BLaER1 treated with 17β-estradiol and CSF1 and Interleukin-3, amounts not matched to agents 10 nM and 100 nM (cell line): ENCODE measurements around the gene HSPG2.

ENCODE experiments used
- H3K27ac ChIP-seq, 11 experiments: shearing (Covaris generic); formaldehyde crosslinking; 2 replicates each; pipeline ENCODE4 v1.8.1; 2022
- H3K27me3 ChIP-seq, 11 experiments: shearing (Covaris generic); formaldehyde crosslinking; 2 replicates each; pipeline ENCODE4 v1.8.1; 2022
- H3K36me3 ChIP-seq, 11 experiments: shearing (Covaris generic); formaldehyde crosslinking; 2 replicates each; pipeline ENCODE4 v1.8.1; 2022
- H3K4me1 ChIP-seq, 10 experiments: shearing (Covaris generic); formaldehyde crosslinking; 2 replicates each; pipeline ENCODE4 v1.8.1; 2022
- H3K4me2 ChIP-seq, 11 experiments: shearing (Covaris generic); formaldehyde crosslinking; 2 replicates each; pipeline ENCODE4 v1.8.1; 2022
- H3K4me3 ChIP-seq, 10 experiments: shearing (Covaris generic); formaldehyde crosslinking; 2 replicates each; pipeline ENCODE4 v1.8.1; 2022
- H3K9ac ChIP-seq, 11 experiments: shearing (Covaris generic); formaldehyde crosslinking; 2 replicates each; pipeline ENCODE4 v1.8.1; 2022
- H3K9me3 ChIP-seq, 11 experiments: shearing (Covaris generic); formaldehyde crosslinking; replicated peaks in 1 of 11; 2 replicates each; pipeline ENCODE4 v1.8.1; 2022
- H4K20me1 ChIP-seq, 11 experiments: shearing (Covaris generic); formaldehyde crosslinking; 2 replicates each; pipeline ENCODE4 v1.8.1; 2022
- Cebpa-rat ChIP-seq, 11 experiments: shearing (Covaris generic); IDR thresholded peaks; 2 replicates each; pipeline ENCODE4 v1.8.1; 2022

Gene HSPG2

DNA sequence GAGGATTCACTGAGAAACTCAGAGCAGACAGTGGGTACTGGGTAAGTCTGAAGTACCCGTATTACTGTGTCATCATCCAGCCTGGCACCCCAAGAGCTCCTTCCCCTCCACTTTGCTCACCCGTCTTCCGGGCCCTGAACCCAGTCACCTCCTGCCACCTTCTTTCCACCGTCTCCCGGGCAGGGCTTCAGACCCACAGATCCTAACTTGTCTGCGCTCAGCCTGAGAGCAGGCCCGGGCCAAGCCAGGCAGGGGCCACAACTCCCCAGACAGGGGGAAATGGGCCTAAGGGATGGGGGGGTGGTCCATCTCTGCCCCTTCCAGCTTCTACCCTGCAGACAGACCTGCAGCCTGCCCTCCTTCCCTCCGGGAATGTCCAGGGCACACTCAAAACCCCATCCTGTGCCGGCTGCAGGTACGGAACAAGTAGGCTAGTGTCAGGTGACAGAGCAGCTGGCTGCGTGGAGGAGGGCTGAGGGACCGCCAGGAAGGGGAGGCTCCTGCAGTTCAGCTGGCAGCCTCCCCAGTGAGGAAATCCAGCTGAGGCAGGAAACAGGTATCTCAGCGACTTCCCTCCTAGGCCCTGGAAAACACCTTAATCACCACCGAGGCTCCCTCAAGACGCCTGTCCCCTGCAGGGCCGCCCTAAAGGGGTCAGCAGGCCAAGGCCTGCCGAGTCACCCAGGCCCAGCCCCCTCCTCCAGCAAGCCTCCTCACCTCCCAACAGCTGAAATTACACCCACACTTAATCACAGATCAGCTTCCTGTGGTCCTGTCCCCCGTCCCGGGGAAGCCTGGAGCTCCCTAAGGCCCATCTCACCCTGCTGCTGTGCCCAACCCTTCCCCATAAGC lies 3.5 kb downstream of the HSPG2 start:
- H3K4me1 ChIP-seq = peaks cover 57 to 83% (median 71%) of the 10 kb centered on the region in 10 experiments
- H3K36me3 ChIP-seq = peaks cover 0 to 13% (median 0%) of the 10 kb centered on the region in 11 experiments; a peak in 5 of 22 replicates
- H3K9me3 ChIP-seq = no peaks in the 10 kb centered on the region
- H3K27me3 ChIP-seq = no peaks in the 10 kb centered on the region
- no peak for TF ChIP-seq Cebpa-rat (IDR thresholded peaks at IDR 0.05)
- peak overlapping the region in 9 of 11 experiments; percentile 2 to 69 (median 52); a peak in 18 of 22 replicates for H3K9ac ChIP-seq
- peak overlapping the region in 3 of 10 experiments; percentile 4 to 26 (median 17); a peak in 6 of 20 replicates for H3K4me3 ChIP-seq
- H3K4me2 ChIP-seq = peak overlapping the region; percentile 52 to 88 (median 83)
- H3K27ac ChIP-seq = peak overlapping the region in 9 of 11 experiments; percentile 0 to 69 (median 47); a peak in 15 of 22 replicates
- peaks cover 0 to 54% (median 11%) of the 10 kb centered on the region in 11 experiments; a peak in 9 of 22 replicates for H4K20me1 ChIP-seq

DNA sequence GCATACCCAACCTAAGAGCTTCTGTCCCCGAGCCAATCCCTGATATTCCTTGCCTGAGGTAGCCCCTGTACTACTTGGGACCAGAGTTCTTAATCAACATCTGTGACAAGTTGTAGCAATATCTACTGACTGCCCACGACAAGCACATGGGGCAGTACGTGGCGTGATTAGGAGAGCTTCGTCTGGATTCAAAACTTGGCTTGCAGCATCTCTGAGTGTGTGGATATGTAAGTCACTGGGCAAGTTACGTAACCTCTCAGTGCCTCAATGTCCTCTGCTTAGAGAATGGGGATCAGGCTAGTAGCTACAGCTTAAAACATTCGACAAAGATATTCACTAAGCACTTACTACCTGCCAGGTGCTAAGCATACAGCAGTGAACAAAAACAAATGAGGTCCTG lies 5.0 kb downstream of the HSPG2 start:
- peak overlapping the region in 9 of 11 experiments; percentile 21 to 64 (median 48); a peak in 16 of 22 replicates for H3K27ac ChIP-seq
- peak overlapping the region in 9 of 11 experiments; percentile 25 to 67 (median 39); a peak in 11 of 22 replicates for H3K9ac ChIP-seq

DNA sequence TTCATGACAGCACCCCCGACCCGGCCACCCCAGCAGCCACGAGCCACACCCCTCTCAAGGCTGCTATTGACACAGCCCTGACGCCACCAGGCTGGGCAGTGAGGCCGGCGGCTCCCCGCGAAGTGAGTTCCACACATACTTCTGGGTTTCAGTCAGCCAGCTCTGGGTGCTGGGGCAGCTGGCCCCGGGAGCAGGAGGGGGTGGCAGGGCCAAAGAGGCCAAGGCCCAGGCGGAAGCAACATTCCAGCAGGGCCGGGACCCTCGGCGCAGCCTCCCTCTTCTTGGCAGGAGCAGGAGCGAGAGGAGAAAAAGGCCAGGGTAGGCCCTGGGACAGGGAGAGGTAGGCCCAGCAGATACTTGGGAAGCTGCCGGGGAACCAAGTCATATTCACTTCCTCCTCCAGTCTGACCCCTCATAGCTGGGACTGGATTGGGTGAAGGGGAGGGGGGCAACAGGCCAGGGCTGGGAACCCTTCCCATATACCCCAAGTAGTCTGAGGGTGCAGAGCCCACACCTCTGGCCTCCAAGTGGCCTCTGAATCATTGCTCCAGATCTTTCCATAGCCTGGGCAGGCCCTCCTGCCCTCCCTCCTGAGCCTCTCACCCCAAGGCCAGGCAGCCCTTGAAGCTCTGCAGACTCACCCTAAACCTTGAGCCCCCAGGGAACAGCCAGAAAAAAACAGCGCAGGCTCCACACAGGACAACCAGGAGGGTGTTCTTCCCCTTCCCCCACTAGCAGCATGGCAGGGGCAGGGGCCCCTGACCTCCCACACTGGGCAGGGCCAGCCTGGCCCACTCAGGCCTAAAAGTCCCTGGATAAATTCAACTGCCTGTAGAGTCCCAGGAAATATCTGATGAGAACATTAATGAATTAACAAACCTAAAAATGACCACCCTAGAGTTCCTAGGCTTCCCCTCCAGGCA lies 5.7 kb downstream of the HSPG2 start:
- Histone ChIP-seq H3K27ac (peak overlapping the region in 9 of 11 experiments; percentile 21 to 64 (median 48); a peak in 18 of 22 replicates), H3K4me1 (peaks cover 61 to 90% (median 78%) of the 10 kb centered on the region in 10 experiments), H3K27me3 (no peaks in the 10 kb centered on the region), H3K4me3 (no peak overlapping the region), H3K9me3 (no peaks in the 10 kb centered on the region), H3K9ac (peak overlapping the region; percentile 0 to 67 (median 35); a peak in 16 of 22 replicates), H3K4me2 (peak overlapping the region; percentile 25 to 88 (median 83); a peak in 21 of 22 replicates), H4K20me1 (peaks cover 0 to 69% (median 11%) of the 10 kb centered on the region in 11 experiments; a peak in 10 of 22 replicates), H3K36me3 (peaks cover 0 to 13% (median 0%) of the 10 kb centered on the region in 11 experiments; a peak in 5 of 22 replicates)
- TF ChIP-seq Cebpa-rat (IDR thresholded peaks at IDR 0.05) = no peak

More for the DNA sequence above, 5.0 kb downstream of the HSPG2 start:
- H3K36me3 ChIP-seq = peaks cover 0 to 13% (median 0%) of the 10 kb centered on the region in 11 experiments; a peak in 5 of 22 replicates
- H3K9me3 ChIP-seq = no peaks in the 10 kb centered on the region
- peaks cover 56 to 86% (median 74%) of the 10 kb centered on the region in 10 experiments for H3K4me1 ChIP-seq
- peak overlapping the region; percentile 25 to 88 (median 83); a peak in 21 of 22 replicates for H3K4me2 ChIP-seq
- TF ChIP-seq Cebpa-rat (IDR thresholded peaks at IDR 0.05) = peak in 4 of 11 experiments; percentile 14 to 38 (median 30); a peak in 5 of 22 replicates
- peaks cover 0 to 68% (median 11%) of the 10 kb centered on the region in 11 experiments; a peak in 10 of 22 replicates for H4K20me1 ChIP-seq
- H3K27me3 ChIP-seq = no peaks in the 10 kb centered on the region
- H3K4me3 ChIP-seq = no peak overlapping the region

DNA sequence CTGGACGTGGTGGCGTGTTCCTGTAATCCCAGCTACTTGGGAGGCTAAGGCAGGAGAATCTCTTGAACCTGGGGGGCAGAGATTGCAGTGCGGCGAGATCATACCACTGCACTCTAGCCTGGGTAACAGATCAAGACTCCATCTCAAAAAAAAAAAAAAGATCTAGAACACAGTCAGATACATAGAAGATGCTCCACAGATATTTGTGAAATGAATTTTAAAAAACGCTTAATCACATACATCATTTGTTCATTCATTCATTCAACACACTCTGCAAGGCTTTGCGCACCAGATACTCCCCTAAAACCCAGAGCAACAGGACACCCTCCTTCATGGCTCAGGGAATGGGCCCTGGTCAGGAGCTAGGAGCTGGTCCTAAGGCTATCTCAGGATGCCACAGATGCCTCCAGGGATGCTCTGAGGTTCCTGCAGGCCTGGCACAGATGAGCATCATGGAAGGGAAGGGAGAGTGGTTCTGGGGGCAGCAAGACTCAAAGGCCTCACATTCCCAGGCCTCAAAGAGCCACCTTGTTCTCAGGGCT lies 6.4 kb downstream of the HSPG2 start:
- H3K9me3 ChIP-seq = no peaks in the 10 kb centered on the region
- peaks cover 0 to 13% (median 0%) of the 10 kb centered on the region in 11 experiments; a peak in 5 of 22 replicates for H3K36me3 ChIP-seq
- H3K27ac ChIP-seq = peak overlapping the region in 8 of 11 experiments; percentile 30 to 64 (median 48); a peak in 10 of 22 replicates

DNA sequence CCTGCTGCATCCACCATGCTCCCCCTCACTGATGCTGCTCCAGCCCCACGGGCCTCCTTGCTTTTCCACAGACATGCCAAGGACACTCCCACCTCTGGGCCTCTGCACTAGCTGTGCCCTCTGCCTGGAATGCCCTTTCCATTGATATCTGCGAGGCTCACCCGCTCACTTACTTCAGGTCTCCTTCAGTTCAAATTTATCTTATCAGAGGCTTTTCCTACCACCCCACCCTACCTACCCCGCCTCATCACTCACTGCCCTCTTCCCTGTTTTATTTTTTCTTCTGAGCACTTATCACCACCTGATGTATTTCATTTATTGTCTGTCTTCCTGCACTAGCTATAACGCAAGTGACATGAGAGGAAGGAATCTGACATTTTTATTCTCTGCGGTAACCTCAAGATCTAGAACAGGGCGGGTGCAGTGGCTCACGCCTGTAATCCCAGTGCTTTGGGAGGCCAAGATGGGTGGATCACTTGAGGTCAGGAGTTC lies 7.0 kb downstream of the HSPG2 start:
- peaks cover 0 to 63% (median 11%) of the 10 kb centered on the region in 11 experiments; a peak in 10 of 22 replicates for H4K20me1 ChIP-seq
- no peak overlapping the region for H3K4me3 ChIP-seq
- no peak overlapping the region for H3K9ac ChIP-seq
- TF ChIP-seq Cebpa-rat (IDR thresholded peaks at IDR 0.05) = no peak
- H3K27ac ChIP-seq = no peak overlapping the region
- H3K4me1 ChIP-seq = peaks cover 61 to 90% (median 78%) of the 10 kb centered on the region in 10 experiments
- H3K4me2 ChIP-seq = no peak overlapping the region
- H3K27me3 ChIP-seq = no peaks in the 10 kb centered on the region
- H3K9me3 ChIP-seq = no peaks in the 10 kb centered on the region
- H3K36me3 ChIP-seq = peaks cover 0 to 13% (median 0%) of the 10 kb centered on the region in 11 experiments; a peak in 5 of 22 replicates

More for the DNA sequence above, 6.4 kb downstream of the HSPG2 start:
- peak overlapping the region in 10 of 11 experiments; percentile 25 to 88 (median 83); a peak in 15 of 22 replicates for H3K4me2 ChIP-seq
- peaks cover 61 to 90% (median 78%) of the 10 kb centered on the region in 10 experiments for H3K4me1 ChIP-seq
- TF ChIP-seq Cebpa-rat (IDR thresholded peaks at IDR 0.05) = no peak
- peaks cover 0 to 63% (median 11%) of the 10 kb centered on the region in 11 experiments; a peak in 10 of 22 replicates for H4K20me1 ChIP-seq
- peak overlapping the region in 5 of 11 experiments; percentile 0 to 52 (median 35); a peak in 5 of 22 replicates for H3K9ac ChIP-seq
- H3K4me3 ChIP-seq = no peak overlapping the region
- H3K27me3 ChIP-seq = no peaks in the 10 kb centered on the region

DNA sequence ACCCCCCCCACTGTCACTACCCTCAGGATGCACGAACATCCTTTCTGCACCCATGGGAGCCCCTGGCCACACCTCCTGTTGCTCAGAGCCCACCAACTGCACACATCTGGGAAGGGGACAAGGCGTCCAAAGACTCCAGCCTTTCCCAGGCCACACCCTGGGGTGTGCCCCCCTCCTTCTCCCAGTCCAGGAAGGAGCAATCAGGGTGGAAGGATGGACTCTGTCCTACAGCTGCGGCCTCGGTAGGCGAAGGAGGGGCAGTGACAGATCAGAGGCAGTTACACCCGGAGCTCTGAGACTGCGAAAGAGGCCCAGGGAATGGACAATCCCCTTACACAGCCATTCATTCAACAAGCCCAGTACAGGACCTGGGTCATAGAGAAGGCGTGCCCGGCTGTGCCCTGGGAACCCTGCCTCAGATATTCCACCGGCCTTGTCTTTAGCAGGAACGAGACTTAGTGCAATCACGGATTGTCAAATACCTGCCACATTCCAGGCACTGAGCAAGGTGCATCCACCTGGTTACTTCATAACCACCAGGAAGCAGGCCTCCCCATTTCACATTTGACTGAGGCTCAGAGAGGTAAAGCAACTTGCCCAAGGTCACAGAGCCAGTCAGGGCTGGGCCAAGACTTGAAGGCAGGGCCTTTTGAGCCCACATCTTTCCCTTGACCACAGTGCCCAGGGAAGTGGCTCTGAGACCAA lies 9.4 kb downstream of the HSPG2 start:
- H3K4me3 ChIP-seq = no peak overlapping the region
- H3K36me3 ChIP-seq = peaks cover 0 to 13% (median 0%) of the 10 kb centered on the region in 11 experiments; a peak in 5 of 22 replicates
- H3K4me1 ChIP-seq = peaks cover 64 to 90% (median 78%) of the 10 kb centered on the region in 10 experiments
- no peaks in the 10 kb centered on the region for H3K27me3 ChIP-seq
- peaks cover 0 to 49% (median 3%) of the 10 kb centered on the region in 11 experiments; a peak in 8 of 22 replicates for H4K20me1 ChIP-seq
- peak overlapping the region in 8 of 11 experiments; percentile 5 to 58 (median 39); a peak in 10 of 22 replicates for H3K9ac ChIP-seq
- H3K9me3 ChIP-seq = no peaks in the 10 kb centered on the region
- H3K4me2 ChIP-seq = peak overlapping the region; percentile 19 to 83 (median 75); a peak in 20 of 22 replicates
- H3K27ac ChIP-seq = peak overlapping the region in 7 of 11 experiments; percentile 8 to 58 (median 44); a peak in 11 of 22 replicates
- TF ChIP-seq Cebpa-rat (IDR thresholded peaks at IDR 0.05) = no peak
